B cell (primary cell): ENCODE results near the gene SUSD5. TPM values are rescaled to one million over a fixed set of nuclear protein-coding genes. Genes with fewer than 3 reads are reported as not detected.

Experiments
- ATAC-seq: fragments of 200-7000 bp; cut with Tn5 transposase; one replicate; pipeline ENCODE4 v1.10.0; 2021; ENCODE audit warnings: low read depth, mild to moderate bottlenecking, moderate number of reproducible peaks, moderate library complexity
- CTCF ChIA-PET: fragments of 350-600 bp; sonication (Branson Sonifier 250); formaldehyde crosslinking; loops from one replicate; lab custom pipeline; 2021; ENCODE audit warnings: antibody characterized with exemption, inconsistent platforms; lab: Charles Lee
- POLR2A ChIA-PET: fragments of 350-600 bp; sonication (Branson Sonifier 250); formaldehyde crosslinking; loops from one replicate; lab custom pipeline; 2021; ENCODE audit warnings: antibody characterized with exemption; lab: Charles Lee
- DNase-seq: peaks from one replicate; pipeline ENCODE4 v3.0.0; 2013
- H2AFZ ChIP-seq: 2 replicates; pipeline ENCODE4 v1.6.1; 2012; ENCODE audit warnings: mild to moderate bottlenecking, low read depth, low read length; ENCODE audit not compliant: insufficient read depth, poor library complexity, severe bottlenecking
- H3K27ac ChIP-seq, 2 donors: 1 replicate in 1 of 2; 2 replicates in 1 of 2; pipeline ENCODE4 v1.5.1; 2012 to 2013; ENCODE audit warnings: low read length in 2 of 2, mild to moderate bottlenecking in 2 of 2, moderate library complexity in 1 of 2
- H3K27me3 ChIP-seq, 4 experiments: fragments of 200-600 bp in 1 of 4; sonication (generic) in 1 of 4; replicated peaks in 1 of 4; 1 replicate in 2 of 4; 2 replicates in 2 of 4; pipeline versions ENCODE4 v1.6.1 to v1.7.0; 2013 to 2016; ENCODE audit warnings: low read length in 3 of 4, mild to moderate bottlenecking in 2 of 4, mixed read lengths in 1 of 4, moderate library complexity in 1 of 4; ENCODE audit not compliant: insufficient read depth in 4 of 4, control insufficient read depth in 3 of 4; ENCODE audit errors: control extremely low read depth in 1 of 4
- H3K36me3 ChIP-seq, 2 experiments: replicated peaks in 1 of 2; 1 replicate in 1 of 2; 2 replicates in 1 of 2; pipeline versions ENCODE4 v1.6.1 to v1.7.1; 2013; ENCODE audit warnings: low read length in 1 of 2; ENCODE audit not compliant: insufficient read depth in 2 of 2, control insufficient read depth in 1 of 2; ENCODE audit errors: control extremely low read depth in 1 of 2, extremely low read depth in 1 of 2
- H3K4me1 ChIP-seq, 2 donors: fragments of 200-600 bp in 1 of 2; sonication (generic) in 1 of 2; 1 replicate in 1 of 2; 2 replicates in 1 of 2; pipeline versions ENCODE4 v1.5.1 to v1.6.1; 2013 to 2017; ENCODE audit warnings: low read length in 2 of 2; ENCODE audit not compliant: control insufficient read depth in 2 of 2, insufficient read depth in 2 of 2
- H3K4me2 ChIP-seq: replicated peaks from 2 replicates; pipeline ENCODE3; 2012; ENCODE audit warnings: mild to moderate bottlenecking, low read depth, low read length; ENCODE audit not compliant: poor library complexity, severe bottlenecking
- H3K4me3 ChIP-seq, 5 experiments: fragments of 200-600 bp in 1 of 5; sonication (generic) in 1 of 5; 1 replicate in 3 of 5; 2 replicates in 2 of 5; pipeline versions ENCODE4 v1.5.1 to v1.7.0; 2011 to 2016; ENCODE audit warnings: low read length in 4 of 5, mild to moderate bottlenecking in 4 of 5, low read depth in 2 of 5, control low read depth in 1 of 5, moderate library complexity in 1 of 5; ENCODE audit not compliant: insufficient read depth in 1 of 5; ENCODE audit errors: control extremely low read depth in 1 of 5, extremely low read depth in 1 of 5
- H3K79me2 ChIP-seq: fragments of 200-600 bp; sonication (generic); one replicate; pipeline ENCODE4 v1.6.0; 2016; ENCODE audit warnings: low read length; ENCODE audit not compliant: control insufficient read depth, insufficient read depth
- H3K9ac ChIP-seq: fragments of 200-600 bp; sonication (generic); 2 replicates; pipeline ENCODE4 v1.6.1; 2017; ENCODE audit warnings: mild to moderate bottlenecking, low read length, moderate library complexity
- H3K9me3 ChIP-seq, 3 donors: one replicate each; pipeline versions ENCODE4 v1.6.1 to v1.7.1; 2013; ENCODE audit warnings: low read length in 2 of 3; ENCODE audit not compliant: control insufficient read depth in 2 of 3, insufficient read depth in 1 of 3; ENCODE audit errors: control extremely low read depth in 1 of 3
- H4K20me1 ChIP-seq: 2 replicates; pipeline ENCODE4 v1.6.0; 2012; ENCODE audit warnings: mild to moderate bottlenecking, low read length; ENCODE audit not compliant: insufficient read depth, control insufficient read depth, poor library complexity, severe bottlenecking
- H3K27ac Mint-ChIP-seq: one replicate; pipeline ENCODE4 v1.8.0; 2021; ENCODE audit warnings: mixed read lengths
- H3K27me3 Mint-ChIP-seq: one replicate; pipeline ENCODE4 v1.8.0; 2021; ENCODE audit warnings: mixed read lengths
- H3K4me1 Mint-ChIP-seq: one replicate; pipeline ENCODE4 v1.8.0; 2021; ENCODE audit warnings: mixed read lengths
- H3K4me3 Mint-ChIP-seq: one replicate; pipeline ENCODE4 v1.8.0; 2021; ENCODE audit warnings: mixed read lengths
- H3K9me3 Mint-ChIP-seq: one replicate; pipeline ENCODE4 v1.8.0; 2022; ENCODE audit warnings: mixed read lengths; ENCODE audit not compliant: insufficient read depth
- EZH2 ChIP-seq: IDR thresholded peaks from 2 replicates; pipeline ENCODE4 v1.6.1; 2012; ENCODE audit warnings: borderline replicate concordance, low read depth, mild to moderate bottlenecking, moderate library complexity, low read length; ENCODE audit not compliant: insufficient read depth, poor library complexity, severe bottlenecking
- WGBS: methylation state at CpG from one replicate; pipeline ENCODE4 v1.1.5; 2013; ENCODE audit warnings: missing lambda C conversion rate; ENCODE audit not compliant: insufficient coverage; 5-methylcytosine and 5-hydroxymethylcytosine counted together
- intact Hi-C: fragments of 100-400 bp; cut with micrococcal nuclease; formaldehyde crosslinking; loops from one replicate; pipeline ENCODE4 v1.10.0; 2022
- polyA plus RNA-seq: library from polyadenylated mRNA; depleted of rRNA; stranded (reverse); fragments of >200 nt; gene quantifications from 2 replicates; pipeline ENCODE4 v1.2.3, GENCODE V29; 2012
- total RNA-seq, 2 donors: library from RNA; stranded (reverse); fragments of 120-200 nt in 1 of 2; gene quantifications; 1 replicate in 1 of 2; 2 replicates in 1 of 2; pipeline versions ENCODE4 v1.2.3 to v1.2.4, GENCODE V29; 2013 to 2022
- TF ChIP-seq, protein P1 (sequence below): fragments of 200-600 bp; IDR thresholded peaks from one replicate; pipeline ENCODE4 v1.8.0; 2022; ENCODE audit warnings: antibody characterized with exemption, mild to moderate bottlenecking

The SUSD5 gene
- total and polyA plus RNA-seq, 2 donors (not counting 1 experiment from before 2014, with no cell fraction given): 0.15 to 0.30 TPM

DNA sequence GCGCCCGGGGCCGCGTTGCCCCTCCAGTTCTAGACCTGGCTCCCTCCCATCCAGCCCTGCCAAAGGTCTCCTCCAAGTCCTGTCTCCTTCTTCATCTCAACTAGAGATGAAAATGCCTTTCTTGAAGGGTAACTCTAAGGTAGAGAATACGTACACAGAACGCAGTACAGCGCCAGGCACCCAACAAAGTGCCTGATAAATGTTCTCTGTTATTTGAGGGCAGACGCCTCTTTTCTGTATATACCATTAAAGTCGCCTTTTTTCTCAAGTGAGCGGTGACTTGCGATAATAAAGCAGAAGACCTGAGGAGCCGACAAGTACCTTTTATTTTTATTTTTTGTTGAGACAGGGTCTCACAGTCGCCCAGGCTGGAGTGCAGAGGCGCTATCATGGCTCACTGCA is 104.0 kb downstream of the SUSD5 start:
- ChIA-PET POLR2A (interaction anchor here (1.9 kb wide), 1 partner anchor 19 kb away, joined by 8 read pairs; the partner anchor contains the start of genes GLB1 and TMPPE), CTCF (interaction anchor here (0.6 to 2.9 kb wide), 5 partner anchors 10 to 599 kb away, joined by 3 to 14 read pairs (median 4); no protein-coding TSS in a partner anchor)
- Mint-ChIP-seq H3K4me1 (peaks cover 46% of the 10 kb centered on the region), H3K27ac (peak overlapping the region; percentile 94), H3K27me3 (no peaks in the 10 kb centered on the region), H3K4me3 (peak overlapping the region; percentile 94), H3K9me3 (no peaks in the 10 kb centered on the region)
- Histone ChIP-seq H3K4me3 (peak overlapping the region in 4 of 5 experiments; percentile 59 to 82 (median 75)), H3K36me3 (no peaks in the 10 kb centered on the region), H3K27ac (peak overlapping the region in 1 of 2 donors; percentile 76), H3K27me3 (no peaks in the 10 kb centered on the region), H4K20me1 (peaks cover 4% of the 10 kb centered on the region), H2AFZ (peak overlapping the region; percentile 91), H3K4me2 (peak overlapping the region; percentile 81), H3K4me1 (peaks cover 43 to 44% of the 10 kb centered on the region in 2 donors), H3K79me2 (peaks cover 6% of the 10 kb centered on the region), H3K9ac (peak overlapping the region; percentile 77), H3K9me3 (no peaks in the 10 kb centered on the region)
- DNase-seq: no peak
- ATAC-seq: no peak
- intact Hi-C loops: loop anchor here (1.0 to 5.0 kb wide), 6 partner anchors 17 to 1887 kb away; partner anchors contain the start of genes CLASP2, GLB1, PDCD6IP and TMPPE
- WGBS: 52% methylated on average over 6 of the region's 14 CpGs
- no peak for TF ChIP-seq EZH2
- TF ChIP-seq, protein P1, sequence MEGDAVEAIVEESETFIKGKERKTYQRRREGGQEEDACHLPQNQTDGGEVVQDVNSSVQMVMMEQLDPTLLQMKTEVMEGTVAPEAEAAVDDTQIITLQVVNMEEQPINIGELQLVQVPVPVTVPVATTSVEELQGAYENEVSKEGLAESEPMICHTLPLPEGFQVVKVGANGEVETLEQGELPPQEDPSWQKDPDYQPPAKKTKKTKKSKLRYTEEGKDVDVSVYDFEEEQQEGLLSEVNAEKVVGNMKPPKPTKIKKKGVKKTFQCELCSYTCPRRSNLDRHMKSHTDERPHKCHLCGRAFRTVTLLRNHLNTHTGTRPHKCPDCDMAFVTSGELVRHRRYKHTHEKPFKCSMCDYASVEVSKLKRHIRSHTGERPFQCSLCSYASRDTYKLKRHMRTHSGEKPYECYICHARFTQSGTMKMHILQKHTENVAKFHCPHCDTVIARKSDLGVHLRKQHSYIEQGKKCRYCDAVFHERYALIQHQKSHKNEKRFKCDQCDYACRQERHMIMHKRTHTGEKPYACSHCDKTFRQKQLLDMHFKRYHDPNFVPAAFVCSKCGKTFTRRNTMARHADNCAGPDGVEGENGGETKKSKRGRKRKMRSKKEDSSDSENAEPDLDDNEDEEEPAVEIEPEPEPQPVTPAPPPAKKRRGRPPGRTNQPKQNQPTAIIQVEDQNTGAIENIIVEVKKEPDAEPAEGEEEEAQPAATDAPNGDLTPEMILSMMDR: no peak
